NCI-H2081 treated with DMSO at 0.1 percent for 48 hours (cell line): ENCODE results near the gene ROBO1.

Source experiments
- DNase-seq: peaks from one replicate; lab custom pipeline; 2025; lab: John Stamatoyannopoulos, UW

Gene ROBO1

DNA sequence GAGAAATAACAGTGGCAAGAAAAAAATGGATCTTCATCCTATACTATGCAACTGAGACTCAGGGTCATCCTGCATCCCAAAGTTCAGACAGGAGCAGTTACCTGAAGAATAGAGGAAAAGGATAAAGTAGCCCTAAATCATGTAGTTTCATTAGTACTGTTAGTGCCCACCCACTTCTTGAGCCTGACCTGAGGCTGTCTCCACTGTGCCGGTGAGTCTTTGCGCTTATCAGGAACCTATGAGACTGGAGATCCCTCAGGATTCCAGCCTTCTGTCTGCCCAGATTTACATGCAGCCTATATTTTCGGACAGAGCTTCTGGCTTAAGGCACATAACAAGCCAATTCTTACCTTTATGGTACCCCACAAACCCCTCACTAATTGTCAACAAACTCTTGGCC lies 791.6 kb downstream of the ROBO1 start:
- DNase-seq = no peak

DNA sequence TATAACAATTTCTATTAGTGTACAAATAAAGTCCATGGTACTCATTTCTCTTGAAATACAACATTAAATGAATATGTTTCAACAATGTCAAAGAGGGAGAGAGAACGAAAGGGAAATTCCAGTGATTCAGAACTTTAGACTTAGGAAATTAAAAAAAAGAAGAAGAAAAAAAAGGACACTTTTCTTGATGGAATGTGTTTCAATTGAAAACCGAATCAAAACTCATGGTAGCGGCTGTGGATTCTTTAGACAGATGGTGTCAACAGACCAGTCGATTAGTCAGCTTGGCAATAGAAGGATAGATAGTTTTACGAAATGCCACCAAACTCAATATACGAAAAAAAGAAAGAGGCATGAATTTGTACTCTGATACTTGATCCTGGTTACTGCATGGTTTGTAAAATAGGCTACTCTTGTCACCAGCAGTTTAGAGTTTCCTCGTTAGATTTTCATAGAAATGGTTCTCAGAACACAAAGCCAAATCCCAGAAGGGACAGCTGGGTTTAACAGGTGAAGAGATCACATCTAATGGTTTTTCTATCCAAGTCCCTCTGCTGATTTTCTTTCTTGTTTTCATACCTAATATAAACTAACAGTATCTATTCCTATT lies 793.5 kb downstream of the ROBO1 start:
- no peak for DNase-seq

DNA sequence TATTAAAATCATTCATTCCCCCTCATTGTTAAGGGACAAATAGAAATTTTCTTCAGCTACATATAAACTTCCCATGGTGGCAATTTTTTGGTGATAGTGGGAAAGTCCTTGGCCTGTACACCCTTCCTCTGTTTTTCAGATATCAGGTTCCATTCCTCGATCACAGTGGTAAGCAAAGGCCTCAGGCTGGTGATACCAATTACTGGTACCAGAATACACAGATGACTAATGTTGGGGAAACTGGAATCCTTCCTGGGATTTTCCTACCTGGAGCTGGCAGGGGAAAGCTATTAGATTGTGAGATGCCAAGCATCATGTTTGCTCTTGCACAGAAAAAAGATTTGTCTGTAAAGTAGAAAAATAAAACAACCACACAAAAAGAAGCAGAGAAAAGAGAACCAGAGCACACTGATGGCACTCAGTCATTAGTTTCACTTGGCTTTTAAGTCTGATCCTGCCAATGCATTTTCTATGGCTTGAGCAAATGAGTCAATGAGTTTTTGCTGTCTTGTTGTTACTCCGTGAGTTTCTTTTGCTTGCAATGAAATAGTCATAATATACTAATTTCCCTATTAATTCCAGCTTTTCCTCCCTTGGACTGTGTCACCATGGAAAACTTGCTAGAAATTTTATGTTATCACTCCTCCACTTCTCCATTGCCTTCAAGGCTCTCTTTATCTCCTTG lies 795.0 kb downstream of the ROBO1 start:
- no peak for DNase-seq

DNA sequence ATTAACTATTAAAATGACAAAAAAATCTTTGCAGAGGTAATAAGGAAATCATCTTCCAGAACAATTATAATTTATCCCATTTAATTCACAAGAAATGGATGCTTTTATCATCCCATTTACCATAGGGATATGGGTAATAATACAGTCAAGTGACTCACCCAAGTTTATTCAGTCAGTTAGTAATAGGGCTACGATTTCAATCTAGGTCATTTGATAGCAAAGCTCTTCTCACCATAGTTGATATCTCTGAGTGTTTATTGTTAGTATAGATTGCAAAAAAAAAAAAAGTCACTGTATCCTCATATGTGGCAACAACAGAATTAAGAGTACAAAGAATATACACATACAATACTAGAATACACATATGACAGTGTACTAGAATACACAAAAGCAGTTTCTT lies 797.1 kb downstream of the ROBO1 start:
- DNase-seq = no peak

DNA sequence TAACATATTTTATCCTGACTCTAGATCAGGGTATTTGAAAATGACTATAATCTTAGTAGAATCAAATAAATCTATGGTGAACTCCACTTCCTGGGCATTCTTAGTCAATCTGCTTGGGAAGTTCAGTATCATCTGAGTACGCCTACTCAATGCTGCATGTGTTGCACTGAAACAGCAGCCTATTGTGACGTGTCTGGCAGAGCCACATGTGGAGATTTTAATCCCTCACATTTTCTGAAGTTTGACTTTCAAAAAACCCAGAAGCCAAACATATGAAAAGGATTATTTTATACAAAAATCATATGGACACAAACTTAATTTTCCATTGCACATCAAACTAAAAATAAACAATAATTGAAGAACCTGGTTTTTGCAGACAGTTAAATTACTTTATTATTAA lies 798.3 kb downstream of the ROBO1 start:
- DNase-seq = no peak

DNA sequence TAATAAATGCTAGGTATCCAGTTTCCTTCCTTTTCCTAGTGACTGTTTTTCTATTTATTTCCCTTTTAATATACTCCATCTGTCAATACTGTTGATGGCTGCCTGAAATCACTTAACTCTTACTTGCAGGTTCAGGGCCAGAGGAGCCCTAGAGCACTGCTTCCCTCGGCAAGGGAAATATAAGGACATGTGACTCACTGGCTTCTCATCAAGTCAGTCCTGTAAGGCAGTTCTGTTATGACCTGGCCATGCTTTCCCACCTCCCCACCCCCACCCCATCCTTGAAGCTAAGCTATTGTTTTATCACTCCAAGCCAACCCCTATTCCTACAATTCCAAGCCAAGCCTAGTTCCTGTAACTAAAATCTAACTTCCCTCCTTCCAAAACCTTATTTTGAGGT lies 800.7 kb downstream of the ROBO1 start:
- DNase-seq = no peak

DNA sequence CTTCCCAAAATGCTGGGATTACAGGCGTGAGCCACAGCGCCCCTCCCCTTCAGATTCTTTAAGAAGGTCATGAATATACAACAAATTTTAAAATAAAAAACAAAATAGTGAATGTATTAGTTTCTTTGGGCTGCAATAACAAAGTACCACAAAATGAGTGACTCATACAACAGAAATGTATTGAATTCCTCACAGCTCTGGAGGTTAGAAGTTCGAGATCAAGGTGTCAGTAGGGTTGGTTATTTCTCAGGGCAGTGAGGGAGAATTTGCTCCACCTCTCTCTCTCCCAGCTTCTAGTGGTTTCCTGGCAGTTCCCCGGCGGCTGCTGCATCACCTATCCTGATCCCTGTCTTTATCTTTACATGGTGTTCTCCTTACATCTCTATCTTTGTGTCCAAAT lies 804.0 kb downstream of the ROBO1 start:
- DNase-seq = no peak

DNA sequence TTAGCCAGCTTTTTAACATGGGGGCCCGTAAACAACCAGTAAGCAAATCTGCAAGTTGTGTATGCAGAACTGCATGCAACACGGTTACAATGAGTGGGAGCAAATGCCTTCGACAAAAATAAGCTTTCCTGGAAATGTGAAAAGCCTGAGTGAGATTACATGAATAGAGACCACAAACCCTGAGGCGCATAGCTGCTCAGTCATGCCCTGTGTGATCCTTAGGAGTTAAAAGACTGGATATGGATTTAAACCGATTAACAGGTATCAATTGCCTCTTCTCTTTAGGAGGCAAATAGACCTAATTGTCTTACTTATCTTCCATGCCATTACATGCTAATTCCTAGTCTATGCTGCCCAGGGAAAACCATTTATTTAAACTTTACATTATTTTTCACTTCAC lies 810.3 kb downstream of the ROBO1 start:
- no peak for DNase-seq

DNA sequence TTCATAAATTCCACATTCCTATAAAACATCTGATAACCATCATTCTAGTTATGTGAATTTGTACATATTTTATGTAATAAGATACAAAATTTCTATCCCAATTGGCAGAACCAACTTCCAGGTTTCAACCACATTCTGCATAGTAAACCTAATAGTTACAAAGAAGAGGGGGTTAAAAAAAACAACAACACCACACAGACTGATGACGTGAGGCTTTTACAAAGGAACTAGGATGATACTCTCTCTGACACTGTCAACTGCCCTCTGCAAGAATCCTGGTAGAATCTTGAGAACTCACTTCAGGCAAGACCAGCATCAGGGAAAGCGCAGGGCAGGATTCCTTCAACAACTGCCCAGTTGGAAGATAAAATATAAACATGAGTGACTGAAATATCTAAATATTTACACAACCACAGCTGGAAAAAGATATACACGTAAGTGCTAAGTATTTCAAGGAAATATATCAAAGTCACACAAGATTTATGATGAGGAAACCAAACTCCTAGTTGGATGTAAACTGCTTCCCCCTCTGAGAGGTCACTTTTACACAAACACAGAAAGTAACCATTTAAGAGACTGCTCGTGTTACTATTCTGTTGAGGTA lies 816.4 kb downstream of the ROBO1 start:
- no peak for DNase-seq

DNA sequence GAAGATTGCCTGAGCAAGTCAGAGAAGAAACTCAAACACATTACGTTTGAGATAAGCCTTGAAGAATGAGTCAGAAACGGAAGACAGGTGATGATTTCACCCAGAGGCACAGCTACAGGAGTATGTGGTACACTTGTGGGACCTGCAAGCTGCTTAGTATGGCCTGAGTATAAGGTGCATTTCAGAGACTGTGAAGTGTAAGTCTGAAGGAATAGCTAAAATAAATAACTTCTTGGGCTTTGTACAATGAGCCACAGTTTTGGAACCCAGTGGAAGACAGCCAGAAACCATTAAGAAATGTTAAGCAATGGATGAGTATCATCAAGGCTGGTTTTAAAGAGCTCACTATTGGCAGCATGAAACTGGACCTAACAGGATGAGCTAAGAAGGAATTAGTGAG lies 826.2 kb downstream of the ROBO1 start:
- no peak for DNase-seq

DNA sequence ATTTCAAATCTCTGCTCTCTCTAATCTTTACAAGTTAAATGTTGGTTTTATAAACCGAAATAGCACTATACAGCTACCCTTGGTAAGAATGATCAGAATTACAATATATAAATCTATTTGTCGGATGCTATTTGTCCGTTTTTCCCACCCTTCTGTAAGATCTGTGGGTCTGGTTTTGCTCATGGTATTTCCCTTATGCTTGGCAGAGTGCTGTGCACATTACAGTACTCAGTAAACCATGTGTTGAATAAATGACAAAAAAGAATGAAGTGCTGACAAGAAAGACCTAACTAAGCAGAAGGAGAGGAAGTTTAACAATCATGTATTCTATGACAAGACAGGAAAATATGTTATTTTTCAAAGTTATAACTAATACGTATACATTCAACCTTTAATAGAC lies 827.2 kb downstream of the ROBO1 start:
- no peak for DNase-seq

DNA sequence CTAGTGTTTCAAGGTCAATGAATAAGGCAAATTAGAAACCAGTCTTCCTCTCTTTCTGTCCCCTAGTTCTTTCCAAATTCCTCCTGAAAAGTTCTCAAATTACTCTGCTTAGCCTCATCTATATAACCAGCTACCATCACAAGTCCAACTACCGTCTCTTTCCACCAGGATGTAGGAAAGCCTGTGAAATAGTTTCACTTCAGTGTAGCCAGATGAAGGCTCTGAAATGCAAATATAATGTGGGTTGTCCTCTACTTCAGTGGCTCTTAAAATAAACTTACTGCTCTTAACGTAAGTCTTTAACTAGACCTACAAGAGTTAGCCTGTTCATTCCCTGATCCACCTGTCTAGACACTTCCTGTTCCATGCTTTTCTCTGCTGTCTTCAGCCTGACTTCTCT lies 827.7 kb downstream of the ROBO1 start:
- DNase-seq = no peak

DNA sequence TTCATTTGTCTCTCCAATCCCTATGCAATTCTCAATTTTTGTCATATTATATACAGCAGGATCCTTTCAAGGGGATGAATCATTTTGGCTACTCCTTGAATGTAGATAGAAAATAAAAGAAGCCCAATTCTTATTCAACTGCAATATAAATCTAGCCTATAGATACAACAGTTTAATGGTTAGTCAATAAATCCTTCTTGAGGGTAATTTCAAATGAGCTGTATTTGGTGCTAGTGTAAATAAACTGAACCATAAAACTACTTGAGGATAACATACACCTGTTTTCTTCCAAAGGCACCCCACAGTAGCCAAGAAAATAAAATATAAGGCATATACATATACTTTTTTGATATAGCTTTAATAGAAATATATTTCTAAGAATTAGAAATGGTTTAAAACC lies 830.3 kb downstream of the ROBO1 start:
- DNase-seq = no peak

DNA sequence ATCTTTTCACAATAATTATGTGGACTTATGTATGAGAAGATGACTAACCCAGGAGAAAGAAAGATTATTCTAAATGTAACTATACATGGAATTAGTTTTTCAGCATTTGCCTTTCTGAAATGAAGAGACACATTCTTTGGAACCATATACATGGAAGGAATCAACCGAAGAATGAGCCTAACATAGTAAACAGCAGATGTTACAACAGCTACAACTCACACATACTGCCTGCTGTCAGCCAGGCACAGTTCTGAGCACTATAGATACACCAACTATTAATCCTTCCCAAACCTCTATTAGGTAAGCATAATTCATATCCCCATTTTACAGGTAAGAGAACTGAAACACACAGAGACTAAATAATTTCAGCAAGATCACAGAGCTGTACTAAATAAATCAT lies 840.0 kb downstream of the ROBO1 start:
- DNase-seq = no peak

DNA sequence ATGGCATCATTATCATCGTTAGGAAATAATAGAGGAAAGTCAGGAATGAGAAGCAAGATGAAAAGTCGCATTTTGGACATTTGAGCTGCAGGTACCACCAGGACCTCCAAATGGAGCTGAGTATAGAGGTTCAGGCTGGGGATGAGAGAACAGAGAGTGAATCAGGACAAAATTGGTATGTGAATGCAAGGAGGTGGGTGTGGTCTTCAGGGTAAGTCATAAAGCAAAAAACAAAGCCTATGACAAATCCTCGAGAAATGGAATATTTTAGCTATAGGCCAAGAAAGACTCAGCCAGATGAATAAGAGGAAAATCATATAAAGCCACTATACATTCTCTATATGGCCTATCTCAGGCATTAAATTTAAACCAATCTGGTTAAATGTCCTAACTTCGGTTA lies 841.3 kb downstream of the ROBO1 start:
- DNase-seq = no peak

DNA sequence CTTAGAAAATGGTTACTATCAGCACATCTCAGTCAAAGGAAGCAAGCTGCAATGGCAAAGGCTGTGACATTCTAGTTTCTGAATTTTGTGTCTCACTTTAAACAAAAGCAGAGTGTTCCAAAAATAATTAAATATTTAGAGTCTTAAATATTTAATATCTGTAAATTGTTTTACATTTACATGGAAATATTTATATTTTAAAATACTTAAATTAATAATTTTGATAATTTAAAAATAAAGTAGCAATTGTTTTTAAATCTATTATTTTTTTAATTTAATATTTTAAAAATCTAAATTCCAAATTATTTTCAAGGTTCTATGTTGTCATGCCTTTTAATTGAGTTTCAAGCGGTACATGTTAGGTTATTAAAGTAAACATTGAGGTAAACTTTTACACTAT lies 843.1 kb downstream of the ROBO1 start:
- no peak for DNase-seq

DNA sequence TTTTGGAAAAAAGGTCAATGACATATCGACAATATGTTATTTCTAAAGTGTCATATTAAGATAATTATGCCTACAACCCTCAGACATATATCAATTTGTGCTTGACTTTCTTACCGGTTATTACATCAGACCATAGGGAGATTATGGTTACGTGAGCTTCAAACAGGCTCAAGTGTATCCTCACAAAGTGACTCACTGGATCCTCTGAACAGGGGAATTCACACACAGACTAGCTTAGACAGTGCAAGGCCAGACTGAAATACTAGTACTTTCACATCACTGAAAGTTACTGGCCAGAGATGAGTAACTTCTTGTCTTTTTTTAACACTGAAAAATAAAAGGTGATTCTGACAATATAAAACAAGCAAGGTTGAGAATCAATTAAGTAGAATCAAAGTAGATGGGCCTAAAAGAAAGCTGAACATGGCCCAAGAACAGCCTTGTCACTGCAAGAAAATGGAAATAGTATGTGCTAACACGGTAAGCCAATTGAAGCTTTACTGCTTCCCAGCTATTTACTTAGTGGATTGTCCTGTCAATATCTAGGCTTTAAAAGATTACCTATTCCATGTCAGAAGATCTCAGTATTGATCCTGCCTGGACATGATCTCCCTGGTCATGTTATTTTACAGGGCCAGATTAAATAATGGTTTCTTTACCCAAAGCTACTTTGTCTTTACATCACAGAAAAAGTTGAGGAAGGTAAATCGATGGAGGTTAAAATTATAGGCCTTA lies 848.6 kb downstream of the ROBO1 start:
- no peak for DNase-seq

DNA sequence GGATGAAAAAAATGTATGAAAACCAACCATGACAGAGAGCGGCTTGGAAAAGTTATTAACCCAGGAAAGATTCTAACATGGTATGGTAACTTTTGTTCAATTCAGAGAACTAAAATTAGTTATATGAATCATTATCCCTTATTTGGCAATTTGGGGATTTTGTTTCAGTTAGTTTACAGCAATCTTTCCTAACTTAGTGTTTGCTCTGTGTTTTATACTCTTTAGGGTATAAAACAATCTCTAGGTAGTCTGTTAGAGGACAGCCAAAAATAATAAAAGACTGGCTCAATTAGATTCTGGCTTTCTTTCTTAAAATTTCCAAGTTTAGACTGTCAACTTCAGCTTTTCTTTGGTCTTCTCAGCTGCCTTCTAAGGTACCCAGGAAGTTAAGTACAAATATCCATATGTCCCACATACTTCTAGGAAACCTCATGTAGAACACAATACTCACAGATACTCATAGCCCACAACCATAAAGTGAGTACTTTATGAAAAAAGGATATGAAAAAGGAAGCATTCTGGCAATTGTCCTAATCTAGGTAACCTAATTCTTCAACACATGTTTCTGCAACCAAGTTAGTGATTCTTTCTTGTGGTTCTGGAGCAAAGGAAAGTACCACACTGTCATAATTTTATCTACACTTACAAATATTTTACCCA lies 849.3 kb downstream of the ROBO1 start:
- DNase-seq = no peak

DNA sequence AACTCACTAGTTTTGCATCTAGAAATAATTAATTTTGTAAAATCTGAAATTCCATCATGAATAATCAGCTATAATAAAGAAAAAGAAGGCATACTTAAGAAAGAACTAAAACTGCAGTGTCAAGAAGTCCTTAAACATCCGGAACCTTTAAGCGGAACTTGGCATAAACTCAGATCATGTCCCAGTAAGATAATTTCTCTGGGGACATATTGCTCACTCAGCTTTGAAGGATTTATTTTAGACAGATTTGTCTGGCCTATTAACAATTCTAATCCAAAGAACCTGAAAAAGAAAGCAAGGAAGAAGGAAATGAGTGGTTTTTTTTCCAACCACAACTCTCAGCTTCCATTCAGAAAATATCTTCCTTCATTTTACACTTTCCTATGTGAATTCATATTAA lies 850.3 kb downstream of the ROBO1 start:
- DNase-seq = no peak

DNA sequence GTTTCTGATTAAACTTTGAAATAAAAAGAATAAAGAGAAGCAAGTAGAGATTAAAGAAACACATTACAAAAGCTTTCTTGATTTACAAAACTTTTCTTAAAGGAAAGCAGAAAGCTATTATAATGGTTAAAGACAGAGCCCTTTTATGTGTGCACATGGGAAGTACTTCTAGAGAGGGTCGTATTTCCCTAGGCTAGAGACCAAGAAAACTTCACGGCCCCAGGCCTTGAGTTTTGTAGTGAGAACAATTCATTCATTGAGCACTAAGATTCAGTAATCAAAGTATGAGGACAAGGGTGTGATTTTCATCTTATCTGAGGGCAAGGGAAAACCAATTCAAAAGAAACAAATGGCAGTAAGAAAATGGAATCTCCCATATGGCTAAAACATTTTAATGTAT lies 854.1 kb downstream of the ROBO1 start:
- DNase-seq = no peak

DNA sequence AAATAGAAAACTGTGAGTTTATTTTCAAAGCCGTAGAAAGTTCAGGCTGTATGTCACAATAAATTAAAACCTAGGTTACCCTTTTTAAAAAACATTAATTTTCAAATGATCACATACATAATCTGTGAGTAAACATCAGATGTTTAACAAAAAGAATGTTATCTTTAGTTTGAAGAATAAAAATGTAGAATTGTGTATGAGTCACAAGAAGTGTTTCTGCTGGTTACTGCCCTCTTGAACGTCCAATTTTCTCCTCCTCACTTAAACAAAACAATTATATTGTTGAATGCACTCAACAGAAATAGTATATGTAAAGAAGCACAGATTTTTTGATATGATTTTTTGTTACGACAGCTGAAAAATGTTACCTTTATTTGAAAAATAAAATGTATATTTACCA lies 855.1 kb downstream of the ROBO1 start:
- DNase-seq = no peak

DNA sequence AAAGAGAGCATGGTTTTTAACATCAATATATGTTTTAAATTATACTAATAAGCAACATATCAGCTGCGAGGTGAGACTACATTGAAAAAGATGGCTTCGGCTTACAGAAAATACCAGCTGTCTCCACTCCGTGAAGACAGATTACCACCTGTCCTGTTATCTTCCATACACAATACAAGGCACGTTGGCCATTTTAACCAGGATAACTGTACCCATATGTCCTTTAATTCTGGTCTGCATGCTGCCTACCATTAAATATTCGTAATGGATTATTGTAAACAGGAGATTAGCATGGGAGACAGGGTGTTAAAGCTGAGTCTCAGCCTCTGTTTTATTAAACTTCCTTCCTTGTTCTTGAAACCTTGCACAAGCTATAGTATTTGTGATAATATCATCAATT lies 855.5 kb downstream of the ROBO1 start:
- DNase-seq = peak; percentile 46

DNA sequence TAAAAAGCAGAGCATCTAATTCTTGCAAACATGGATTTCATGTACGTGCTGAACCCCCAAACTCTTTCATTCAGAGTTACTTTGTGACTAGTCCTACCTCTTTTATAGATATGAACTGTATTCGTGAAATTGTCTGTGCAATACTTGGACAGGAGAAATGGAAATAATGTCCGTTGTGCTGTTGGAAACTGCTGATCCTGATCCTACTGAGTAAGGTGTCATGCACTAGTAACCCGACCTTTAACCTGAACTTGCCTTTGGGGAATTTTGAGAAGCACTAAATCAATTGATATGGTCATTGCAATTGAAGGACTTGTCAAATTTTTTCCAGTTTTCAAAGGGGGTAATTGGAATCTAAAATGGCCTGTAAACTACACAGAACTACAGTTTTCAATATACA lies 856.4 kb downstream of the ROBO1 start:
- DNase-seq = no peak
